Neutrophil (primary cell): Measurements from ENCODE around the gene DGCR2.

Experiments
- H3K27ac ChIP-seq: fragments of 200-600 bp; sonication (generic); 2 replicates; pipeline ENCODE4 v1.5.1; 2016; ENCODE audit warnings: mild to moderate bottlenecking, moderate library complexity
- H3K27me3 ChIP-seq: fragments of 200-600 bp; sonication (generic); 2 replicates; pipeline ENCODE4 v1.6.0; 2016; ENCODE audit warnings: mild to moderate bottlenecking
- H3K36me3 ChIP-seq: fragments of 200-600 bp; sonication (generic); 2 replicates; pipeline ENCODE4 v1.5.1; 2017
- H3K4me1 ChIP-seq, 2 experiments: fragments of 200-600 bp in 1 of 2; sonication (generic) in 1 of 2; 1 replicate in 1 of 2; 2 replicates in 1 of 2; pipeline versions ENCODE4 v1.5.1 to v1.6.1; 2013 to 2016; ENCODE audit warnings: low read depth in 1 of 2, low read length in 1 of 2, mild to moderate bottlenecking in 1 of 2, moderate library complexity in 1 of 2; ENCODE audit not compliant: control insufficient read depth in 1 of 2, insufficient read depth in 1 of 2
- H3K4me3 ChIP-seq, 2 experiments: fragments of 200-600 bp in 1 of 2; sonication (generic) in 1 of 2; 1 replicate in 1 of 2; 2 replicates in 1 of 2; pipeline ENCODE4 v1.5.1; 2013 to 2016; ENCODE audit warnings: low read depth in 1 of 2, low read length in 1 of 2, mild to moderate bottlenecking in 1 of 2, moderate library complexity in 1 of 2
- H3K9me3 ChIP-seq: fragments of 200-600 bp; sonication (generic); 2 replicates; pipeline ENCODE4 v1.5.1; 2016
- TF ChIP-seq, protein P1 (sequence below): fragments of 200-600 bp; sonication (generic); IDR thresholded peaks from 2 replicates; pipeline ENCODE4 v1.5.1; 2016; ENCODE audit warnings: antibody characterized with exemption

DGCR2 gene

GRCh38 chr22:19045094-19045493 is 77.1 kb downstream of the DGCR2 start:
- H3K36me3 ChIP-seq = peaks cover 98% of the 10 kb centered on the region

GRCh38 chr22:19044381-19044780 is 77.8 kb downstream of the DGCR2 start:
- Histone ChIP-seq H3K36me3 (peaks cover 100% of the 10 kb centered on the region), H3K27me3 (no peaks in the 10 kb centered on the region), H3K9me3 (no peaks in the 10 kb centered on the region), H3K4me3 (no peak overlapping the region), H3K4me1 (no peaks in the 10 kb centered on the region), H3K27ac (no peak overlapping the region)
- TF ChIP-seq, protein P1, sequence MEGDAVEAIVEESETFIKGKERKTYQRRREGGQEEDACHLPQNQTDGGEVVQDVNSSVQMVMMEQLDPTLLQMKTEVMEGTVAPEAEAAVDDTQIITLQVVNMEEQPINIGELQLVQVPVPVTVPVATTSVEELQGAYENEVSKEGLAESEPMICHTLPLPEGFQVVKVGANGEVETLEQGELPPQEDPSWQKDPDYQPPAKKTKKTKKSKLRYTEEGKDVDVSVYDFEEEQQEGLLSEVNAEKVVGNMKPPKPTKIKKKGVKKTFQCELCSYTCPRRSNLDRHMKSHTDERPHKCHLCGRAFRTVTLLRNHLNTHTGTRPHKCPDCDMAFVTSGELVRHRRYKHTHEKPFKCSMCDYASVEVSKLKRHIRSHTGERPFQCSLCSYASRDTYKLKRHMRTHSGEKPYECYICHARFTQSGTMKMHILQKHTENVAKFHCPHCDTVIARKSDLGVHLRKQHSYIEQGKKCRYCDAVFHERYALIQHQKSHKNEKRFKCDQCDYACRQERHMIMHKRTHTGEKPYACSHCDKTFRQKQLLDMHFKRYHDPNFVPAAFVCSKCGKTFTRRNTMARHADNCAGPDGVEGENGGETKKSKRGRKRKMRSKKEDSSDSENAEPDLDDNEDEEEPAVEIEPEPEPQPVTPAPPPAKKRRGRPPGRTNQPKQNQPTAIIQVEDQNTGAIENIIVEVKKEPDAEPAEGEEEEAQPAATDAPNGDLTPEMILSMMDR = no peak

More at GRCh38 chr22:19045094-19045493, 77.1 kb downstream of the DGCR2 start:
- Histone ChIP-seq H3K27ac (no peak overlapping the region), H3K9me3 (no peaks in the 10 kb centered on the region), H3K4me1 (no peaks in the 10 kb centered on the region), H3K4me3 (no peak overlapping the region), H3K27me3 (no peaks in the 10 kb centered on the region)
- TF ChIP-seq, protein P1 = no peak

DNA sequence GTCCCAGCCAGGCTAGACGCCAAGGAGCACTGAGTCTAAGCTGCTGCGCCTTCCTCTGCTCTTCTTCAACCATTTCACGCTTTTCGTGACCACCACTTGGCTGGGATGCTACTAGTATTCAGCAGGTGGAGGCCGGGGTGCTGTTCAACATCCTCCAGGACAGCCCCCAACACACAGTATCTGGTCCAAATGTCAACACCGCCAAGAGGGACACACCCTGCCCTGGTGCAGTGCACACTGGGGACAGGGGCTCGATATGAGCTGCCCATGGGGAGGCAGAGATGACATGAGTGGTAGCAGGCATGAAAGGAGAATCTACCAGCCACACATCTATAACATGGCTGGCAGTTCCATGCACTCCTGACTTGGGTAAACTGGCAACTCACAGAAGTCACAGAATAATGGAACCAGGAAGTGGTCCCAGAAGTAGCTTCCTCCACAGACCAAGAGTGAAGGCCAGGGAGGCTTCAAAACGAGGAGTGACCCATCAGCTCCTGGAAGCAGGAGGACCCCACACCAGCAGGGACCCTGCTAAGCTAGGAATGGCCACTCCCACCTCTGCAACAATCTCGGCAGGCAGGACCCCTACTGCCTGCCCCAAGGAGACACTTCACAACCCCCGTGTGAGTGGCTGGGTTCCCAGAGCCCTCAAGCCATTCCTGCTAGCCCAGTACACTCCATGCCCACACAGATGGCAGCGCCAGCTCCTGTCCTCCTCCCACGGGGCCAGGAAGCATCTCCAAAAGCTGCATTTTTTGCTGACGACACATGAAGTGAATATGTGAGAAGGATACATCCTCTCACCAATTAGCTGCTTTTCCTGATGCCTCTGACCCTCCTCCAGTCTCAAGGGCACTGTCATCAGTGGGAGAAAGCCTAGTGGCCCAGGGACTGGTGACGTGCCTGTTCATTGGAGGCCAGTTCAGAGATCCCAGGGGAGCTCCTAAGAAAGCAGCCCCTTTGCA is 78.8 kb downstream of the DGCR2 start:
- Histone ChIP-seq H3K4me1 (no peaks in the 10 kb centered on the region), H3K27me3 (no peaks in the 10 kb centered on the region), H3K27ac (no peak overlapping the region), H3K4me3 (no peak overlapping the region), H3K9me3 (no peaks in the 10 kb centered on the region), H3K36me3 (peaks cover 100% of the 10 kb centered on the region)
- TF ChIP-seq, protein P1 = no peak

GRCh38 chr22:19042285-19043120 is 79.7 kb downstream of the DGCR2 start:
- Histone ChIP-seq H3K36me3 (peaks cover 100% of the 10 kb centered on the region), H3K9me3 (no peaks in the 10 kb centered on the region), H3K4me3 (no peak overlapping the region), H3K27ac (no peak overlapping the region), H3K4me1 (no peaks in the 10 kb centered on the region), H3K27me3 (no peaks in the 10 kb centered on the region)
- TF ChIP-seq, protein P1 = no peak

GRCh38 chr22:19041704-19042074 is 80.5 kb downstream of the DGCR2 start:
- H3K27ac ChIP-seq = no peak overlapping the region
- no peaks in the 10 kb centered on the region for H3K4me1 ChIP-seq
- H3K4me3 ChIP-seq = no peak overlapping the region
- TF ChIP-seq, protein P1 = no peak
- H3K36me3 ChIP-seq = peaks cover 100% of the 10 kb centered on the region
- no peaks in the 10 kb centered on the region for H3K27me3 ChIP-seq
- H3K9me3 ChIP-seq = no peaks in the 10 kb centered on the region
